Astrocyte of the cerebellum (primary cell): ENCODE data around the gene ADARB2.

ENCODE experiments used
- DNase-seq: peaks from one replicate; pipeline ENCODE4 v3.0.0-alpha.2; 2011; ENCODE audit warnings: low read depth
- H3K4me3 ChIP-seq: 2 replicates; pipeline ENCODE4 v1.5.1; 2011; ENCODE audit warnings: mild to moderate bottlenecking, low read depth, low read length, moderate library complexity
- in situ Hi-C: cut with HindIII; loops from 2 replicates; pipeline ENCODE4 v1.10.0; 2017; ENCODE audit warnings: low sequenced_read_pairs
- TF ChIP-seq, protein P1 (sequence below): IDR thresholded peaks from 2 replicates; pipeline ENCODE4 v1.5.1; 2012; ENCODE audit warnings: low read length, low read depth, moderate library complexity, mild to moderate bottlenecking; ENCODE audit errors: missing control alignments

The ADARB2 gene

DNA sequence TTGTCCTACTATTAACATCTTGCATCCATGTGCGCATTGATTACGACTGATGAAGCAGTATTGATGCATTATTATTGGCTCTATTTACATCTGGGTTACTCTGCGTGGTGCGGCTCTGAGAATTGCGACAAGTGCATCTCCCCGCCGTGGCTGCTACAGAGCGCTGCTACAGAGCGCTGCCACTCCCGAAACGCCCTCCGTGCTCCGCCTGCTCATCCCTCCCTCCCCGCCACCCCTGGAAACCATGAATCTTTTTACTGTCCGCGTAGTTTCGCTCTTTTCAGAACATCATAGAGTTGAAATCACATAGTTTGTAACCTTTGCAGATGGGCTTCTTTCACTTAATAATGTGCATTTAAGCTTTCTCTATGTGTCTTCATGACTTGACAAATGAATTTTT is 74.1 kb downstream of the ADARB2 start:
- in situ Hi-C loops, result no loop called here
- no peak for DNase-seq
- no peak overlapping the region for H3K4me3 ChIP-seq
- TF ChIP-seq, protein P1, sequence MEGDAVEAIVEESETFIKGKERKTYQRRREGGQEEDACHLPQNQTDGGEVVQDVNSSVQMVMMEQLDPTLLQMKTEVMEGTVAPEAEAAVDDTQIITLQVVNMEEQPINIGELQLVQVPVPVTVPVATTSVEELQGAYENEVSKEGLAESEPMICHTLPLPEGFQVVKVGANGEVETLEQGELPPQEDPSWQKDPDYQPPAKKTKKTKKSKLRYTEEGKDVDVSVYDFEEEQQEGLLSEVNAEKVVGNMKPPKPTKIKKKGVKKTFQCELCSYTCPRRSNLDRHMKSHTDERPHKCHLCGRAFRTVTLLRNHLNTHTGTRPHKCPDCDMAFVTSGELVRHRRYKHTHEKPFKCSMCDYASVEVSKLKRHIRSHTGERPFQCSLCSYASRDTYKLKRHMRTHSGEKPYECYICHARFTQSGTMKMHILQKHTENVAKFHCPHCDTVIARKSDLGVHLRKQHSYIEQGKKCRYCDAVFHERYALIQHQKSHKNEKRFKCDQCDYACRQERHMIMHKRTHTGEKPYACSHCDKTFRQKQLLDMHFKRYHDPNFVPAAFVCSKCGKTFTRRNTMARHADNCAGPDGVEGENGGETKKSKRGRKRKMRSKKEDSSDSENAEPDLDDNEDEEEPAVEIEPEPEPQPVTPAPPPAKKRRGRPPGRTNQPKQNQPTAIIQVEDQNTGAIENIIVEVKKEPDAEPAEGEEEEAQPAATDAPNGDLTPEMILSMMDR, result no peak

DNA sequence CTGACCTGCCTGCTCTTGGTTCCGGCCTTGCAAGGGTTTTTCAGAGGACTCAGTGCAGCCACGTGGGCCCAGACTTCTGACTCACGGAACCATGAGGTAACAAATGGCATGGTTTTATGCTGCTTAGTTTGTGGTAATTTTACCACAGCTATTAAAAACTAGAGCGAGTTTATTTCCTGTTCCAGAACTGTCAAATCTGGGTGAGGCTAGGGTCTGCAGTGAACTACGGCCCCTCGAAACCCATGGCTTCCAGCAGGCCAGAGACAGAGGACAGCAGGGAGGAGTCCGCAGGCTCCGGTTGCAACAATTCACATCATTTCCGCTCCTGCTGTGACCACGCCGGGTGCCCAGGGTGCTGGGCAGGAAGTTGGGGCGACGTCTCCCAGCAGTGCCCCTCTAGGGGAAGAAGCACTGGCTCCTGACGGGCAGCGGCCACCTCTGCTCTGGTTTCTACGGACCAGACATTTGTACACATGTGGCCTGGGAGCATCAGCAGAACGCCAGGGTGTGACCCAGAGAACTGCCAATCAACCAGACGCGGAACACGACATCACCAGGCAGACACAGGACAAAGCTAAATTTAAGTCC is 74.8 kb downstream of the ADARB2 start:
- DNase-seq, result no peak
- TF ChIP-seq, protein P1, result no peak
- H3K4me3 ChIP-seq, result no peak overlapping the region
- in situ Hi-C loops, result no loop called here

DNA sequence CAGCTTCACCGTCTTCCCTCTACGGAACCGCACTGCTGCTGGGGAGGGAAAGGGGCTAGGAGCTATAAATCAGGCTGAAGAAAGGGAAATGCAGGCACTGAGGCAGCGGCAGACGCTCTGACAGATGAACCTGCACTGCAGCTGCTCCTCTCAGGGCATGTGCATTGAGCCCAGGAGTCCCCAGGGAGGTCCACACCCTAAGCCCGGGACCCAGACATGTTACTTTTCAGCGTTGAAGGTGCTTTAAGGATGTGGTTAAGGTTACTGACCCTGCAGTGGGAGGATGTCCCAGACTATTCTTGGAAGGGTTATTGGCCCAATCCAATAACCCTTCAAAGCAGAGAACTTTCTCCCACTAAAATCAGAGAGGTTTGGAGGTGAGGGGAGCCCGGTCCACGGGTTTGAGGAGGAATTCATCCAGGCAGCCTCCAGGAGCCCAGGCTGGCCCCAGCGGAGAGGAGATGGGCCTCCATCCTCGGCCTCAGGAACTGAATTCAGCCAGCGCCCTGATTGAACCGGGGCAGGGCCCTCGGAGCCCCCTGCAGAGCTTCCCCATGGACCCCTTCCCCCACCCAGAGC is 75.4 kb downstream of the ADARB2 start:
- H3K4me3 ChIP-seq, result no peak overlapping the region
- in situ Hi-C loops, result no loop called here
- DNase-seq, result no peak
- TF ChIP-seq, protein P1, result no peak

GRCh38 chr10:1661416-1661815 is 75.9 kb downstream of the ADARB2 start:
- no peak for DNase-seq
- no peak overlapping the region for H3K4me3 ChIP-seq
- TF ChIP-seq, protein P1, result no peak
- in situ Hi-C loops, result no loop called here

- DNase-seq, result no peak
- in situ Hi-C loops, result no loop called here
- TF ChIP-seq, protein P1, result no peak
- H3K4me3 ChIP-seq, result no peak overlapping the region
Observed at GRCh38 chr10:1660815-1661214, 76.5 kb downstream of the ADARB2 start.

- TF ChIP-seq, protein P1, result no peak
- H3K4me3 ChIP-seq, result no peak overlapping the region
- in situ Hi-C loops, result no loop called here
- DNase-seq, result no peak
Observed at GRCh38 chr10:1660386-1660785, 76.9 kb downstream of the ADARB2 start.
